Stimulated activated CD8-positive, alpha-beta memory T cell treated with anti-CD3 and anti-CD28 coated beads, Interleukin-2, amount 100 ng/mL, for 48 hours (primary cell): ENCODE data around the gene METTL27.
"Not testable (repeated sequence)": the region's sequence is repeated elsewhere in the genome, so short reads cannot be mapped to it uniquely, and the experiment has no call there.

Experiments used
- DNase-seq, 2 donors: peaks; one replicate each; pipeline ENCODE4 v3.0.0-alpha.2; 2020; ENCODE audit warnings: low read depth in 2 of 2

The METTL27 gene

GRCh38 chr7:73839290-73839689 lies 3.0 kb downstream of the METTL27 start:
- no peak for DNase-seq

- no peak for DNase-seq
These were observed 3.7 kb downstream of the METTL27 start for GRCh38 chr7:73838642-73839041.

- not testable (repeated sequence) for DNase-seq
These were observed 5.1 kb downstream of the METTL27 start for GRCh38 chr7:73837167-73837566.

GRCh38 chr7:73834626-73835191 lies 7.6 kb downstream of the METTL27 start:
- DNase-seq: no peak

GRCh38 chr7:73833251-73833919 lies 8.9 kb downstream of the METTL27 start:
- no peak for DNase-seq

- DNase-seq: no peak
These were observed 9.5 kb downstream of the METTL27 start for GRCh38 chr7:73832806-73833205.

- DNase-seq: no peak
These were observed 10.3 kb downstream of the METTL27 start for GRCh38 chr7:73831834-73832651.

GRCh38 chr7:73831584-73831833 lies 10.8 kb downstream of the METTL27 start:
- no peak for DNase-seq

- no peak for DNase-seq
These were observed 11.4 kb downstream of the METTL27 start, which contains the start of gene CLDN4 for GRCh38 chr7:73830681-73831583. Gene CLDN4, plus strand, starts transcription at chr7:73830996. Its CDS starts 206 bp downstream, at chr7:73831202.

GRCh38 chr7:73829921-73830680 lies 12.2 kb downstream of the METTL27 start:
- no peak for DNase-seq

- DNase-seq: no peak
These were observed 12.8 kb downstream of the METTL27 start for GRCh38 chr7:73829505-73829904.

- DNase-seq: no peak
These were observed 13.3 kb downstream of the METTL27 start for GRCh38 chr7:73828972-73829371.

GRCh38 chr7:73828107-73828803 lies 14.1 kb downstream of the METTL27 start:
- no peak for DNase-seq

GRCh38 chr7:73827567-73828106 lies 14.7 kb downstream of the METTL27 start:
- no peak for DNase-seq

GRCh38 chr7:73824986-73825385 lies 17.3 kb downstream of the METTL27 start:
- DNase-seq: no peak

GRCh38 chr7:73823873-73824592 lies 18.3 kb downstream of the METTL27 start:
- no peak for DNase-seq

- DNase-seq: no peak
These were observed 19.1 kb downstream of the METTL27 start for GRCh38 chr7:73823257-73823656.

GRCh38 chr7:73822319-73823173 lies 19.8 kb downstream of the METTL27 start:
- no peak for DNase-seq
